SJSA1 (cell line): ENCODE results near the gene PARPBP. TPM values are rescaled to one million over a fixed set of nuclear protein-coding genes. Genes with fewer than 3 reads are reported as not detected.
"Not testable (repeated sequence)": the region's sequence is repeated elsewhere in the genome, so short reads cannot be mapped to it uniquely, and the experiment has no call there.

Source experiments
- DNase-seq, 2 experiments: peaks; one replicate each; pipeline ENCODE4 v3.0.0-alpha.2; 2015 to 2020; ENCODE audit warnings: low spot score in 2 of 2, low read depth in 1 of 2
- H3K27ac ChIP-seq: fragments of 250-450 bp; sonication (Bioruptor Pico); 2 replicates; pipeline ENCODE4 v1.5.1; 2020; ENCODE audit warnings: mild to moderate bottlenecking, moderate library complexity
- H3K27me3 ChIP-seq: fragments of 250-450 bp; sonication (Bioruptor Pico); replicated peaks from 2 replicates; pipeline ENCODE4 v1.5.1; 2020; ENCODE audit warnings: mild to moderate bottlenecking, moderate library complexity
- H3K36me3 ChIP-seq: fragments of 250-450 bp; sonication (Bioruptor Pico); 2 replicates; pipeline ENCODE4 v1.5.1; 2020; ENCODE audit warnings: mild to moderate bottlenecking
- H3K4me1 ChIP-seq: fragments of 250-450 bp; sonication (Bioruptor Pico); replicated peaks from 2 replicates; pipeline ENCODE4 v1.6.1; 2021; ENCODE audit warnings: mild to moderate bottlenecking
- H3K4me3 ChIP-seq: fragments of 250-450 bp; sonication (Bioruptor Pico); 2 replicates; pipeline ENCODE4 v1.5.1; 2020; ENCODE audit warnings: mild to moderate bottlenecking
- H3K9me3 ChIP-seq: fragments of 250-450 bp; sonication (Bioruptor Pico); replicated peaks from 2 replicates; pipeline ENCODE4 v1.5.1; 2020; ENCODE audit warnings: mild to moderate bottlenecking
- total RNA-seq: library from RNA; depleted of rRNA; stranded (reverse); fragments of >200 nt; shearing (Covaris generic); gene quantifications from 2 replicates; pipeline ENCODE4 v1.2.3, GENCODE V29; 2014

PARPBP gene
- total RNA-seq, 1 experiment from 2014 or later, result 38.5 TPM

DNA sequence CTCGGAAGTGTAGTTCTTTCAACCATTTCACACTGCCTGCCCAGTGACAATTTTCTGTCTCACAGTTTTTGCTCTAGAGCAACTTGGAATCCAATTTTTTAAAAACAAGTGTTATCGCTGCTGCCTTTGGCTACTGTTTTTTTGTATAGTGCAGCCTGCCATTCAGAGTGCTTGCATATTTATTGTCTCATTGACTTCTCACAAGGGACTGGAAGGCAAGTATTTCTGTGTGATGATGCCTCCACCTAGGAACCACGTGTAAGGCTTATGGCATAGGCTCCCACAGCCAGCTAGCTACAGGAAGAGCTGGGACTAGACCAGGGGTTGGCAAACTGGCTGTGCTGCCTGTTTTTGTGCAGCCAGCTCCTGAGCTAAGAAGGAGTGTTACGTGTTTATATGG, 903 bp downstream of the PARPBP start:
- H3K4me3 ChIP-seq, result peak overlapping the region; percentile 70
- H3K4me1 ChIP-seq, result peaks cover 15% of the 10 kb centered on the region
- no peaks in the 10 kb centered on the region for H3K27me3 ChIP-seq
- H3K27ac ChIP-seq, result peak overlapping the region; percentile 72
- peak in 1 of 2 experiments; percentile 19 for DNase-seq
- H3K36me3 ChIP-seq, result peaks cover 47% of the 10 kb centered on the region
- no peaks in the 10 kb centered on the region for H3K9me3 ChIP-seq

DNA sequence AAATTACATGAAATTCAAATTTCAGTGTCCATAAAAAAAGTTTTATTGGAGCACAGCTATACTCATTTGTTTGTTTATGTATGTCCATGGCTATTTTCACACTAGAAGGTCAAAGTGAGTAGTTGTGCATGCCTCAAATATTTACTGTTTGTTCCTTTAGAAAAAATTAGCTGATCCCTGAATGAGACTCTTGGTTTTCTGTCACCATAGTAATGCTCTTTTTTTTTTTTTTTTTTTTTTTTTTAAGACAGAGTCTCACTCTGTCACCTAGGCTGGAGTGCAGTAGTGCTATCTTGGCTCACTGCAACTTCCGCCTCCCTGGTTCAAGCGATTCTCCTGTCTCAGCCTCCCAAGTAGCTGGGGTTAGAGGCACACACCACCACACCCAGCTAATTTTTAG, 1.3 kb downstream of the PARPBP start:
- Histone ChIP-seq H3K36me3 (peaks cover 47% of the 10 kb centered on the region), H3K27ac (peak overlapping the region; percentile 72; the same call in 1 of the 2 replicates), H3K4me1 (peaks cover 15% of the 10 kb centered on the region), H3K4me3 (peak overlapping the region; percentile 70)
- H3K9me3 ChIP-seq, H3K27me3 ChIP-seq: not testable (repeated sequence)
- peak in 1 of 2 experiments; percentile 1 for DNase-seq

- not testable (repeated sequence) for DNase-seq, H3K27ac ChIP-seq, H3K27me3 ChIP-seq, H3K4me3 ChIP-seq, H3K4me1 ChIP-seq, H3K9me3 ChIP-seq
- H3K36me3 ChIP-seq, result peaks cover 23% of the 10 kb centered on the region
Observed at GRCh38 chr12:102130720-102131119, 10.7 kb downstream of the PARPBP start.

DNA sequence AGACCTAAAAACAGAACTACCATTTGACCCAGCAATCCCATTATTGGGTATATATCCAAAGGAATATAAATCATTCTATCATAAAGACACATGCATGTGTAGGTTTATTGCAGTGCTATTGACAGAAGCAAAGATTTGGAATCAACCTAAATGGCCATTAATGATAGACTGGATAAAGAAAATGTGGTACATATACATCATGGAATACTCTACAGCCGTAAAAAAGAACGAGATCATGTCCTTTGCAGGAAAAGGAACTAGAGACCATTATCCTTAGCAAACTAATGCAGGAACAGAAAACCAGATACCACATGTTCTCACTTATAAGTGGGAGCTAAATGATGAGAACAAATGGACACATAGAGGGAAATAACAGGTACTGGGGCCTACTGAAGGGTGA, 11.5 kb downstream of the PARPBP start:
- H3K4me3 ChIP-seq, DNase-seq, H3K27ac ChIP-seq, H3K4me1 ChIP-seq, H3K27me3 ChIP-seq, H3K9me3 ChIP-seq: not testable (repeated sequence)
- H3K36me3 ChIP-seq, result peaks cover 16% of the 10 kb centered on the region

- H3K9me3 ChIP-seq, H3K27ac ChIP-seq, H3K27me3 ChIP-seq, H3K4me1 ChIP-seq, H3K4me3 ChIP-seq, H3K36me3 ChIP-seq, DNase-seq: not testable (repeated sequence)
Observed at GRCh38 chr12:102137619-102138018, 17.6 kb downstream of the PARPBP start.

DNA sequence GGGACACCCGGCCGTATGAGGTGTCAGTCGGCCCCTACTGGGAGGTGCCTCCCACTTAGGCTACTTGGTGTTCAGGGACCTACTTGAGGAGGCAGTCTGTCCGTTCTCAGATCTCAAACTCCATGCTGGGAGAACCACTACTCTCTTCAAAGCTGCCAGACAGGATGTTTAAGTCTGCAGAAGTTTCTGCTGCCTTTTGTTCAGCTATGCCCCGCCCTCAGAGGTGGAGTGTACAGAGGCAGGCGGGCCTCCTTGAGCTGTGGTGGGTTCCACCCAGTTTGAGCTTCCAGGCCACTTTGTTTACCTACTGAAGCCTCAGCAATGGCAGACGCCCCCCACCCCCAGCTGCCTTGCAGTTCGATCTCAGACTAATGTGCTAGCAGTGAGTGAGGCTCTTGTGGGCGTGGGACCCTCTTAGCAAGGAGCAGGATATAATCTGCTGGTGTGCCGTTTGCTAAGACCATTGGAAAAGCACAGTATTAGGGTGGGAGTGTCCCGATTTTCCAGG, 22.9 kb downstream of the PARPBP start:
- not testable (repeated sequence) for H3K9me3 ChIP-seq, H3K4me1 ChIP-seq, H3K27me3 ChIP-seq, DNase-seq, H3K4me3 ChIP-seq, H3K27ac ChIP-seq
- H3K36me3 ChIP-seq, result peaks cover 15% of the 10 kb centered on the region

GRCh38 chr12:102144221-102144620, 24.2 kb downstream of the PARPBP start:
- Histone ChIP-seq H3K27ac (no peak overlapping the region), H3K36me3 (peaks cover 13% of the 10 kb centered on the region), H3K27me3 (no peaks in the 10 kb centered on the region), H3K4me3 (no peak overlapping the region), H3K4me1 (no peaks in the 10 kb centered on the region), H3K9me3 (no peaks in the 10 kb centered on the region)
- DNase-seq, result no peak

DNA sequence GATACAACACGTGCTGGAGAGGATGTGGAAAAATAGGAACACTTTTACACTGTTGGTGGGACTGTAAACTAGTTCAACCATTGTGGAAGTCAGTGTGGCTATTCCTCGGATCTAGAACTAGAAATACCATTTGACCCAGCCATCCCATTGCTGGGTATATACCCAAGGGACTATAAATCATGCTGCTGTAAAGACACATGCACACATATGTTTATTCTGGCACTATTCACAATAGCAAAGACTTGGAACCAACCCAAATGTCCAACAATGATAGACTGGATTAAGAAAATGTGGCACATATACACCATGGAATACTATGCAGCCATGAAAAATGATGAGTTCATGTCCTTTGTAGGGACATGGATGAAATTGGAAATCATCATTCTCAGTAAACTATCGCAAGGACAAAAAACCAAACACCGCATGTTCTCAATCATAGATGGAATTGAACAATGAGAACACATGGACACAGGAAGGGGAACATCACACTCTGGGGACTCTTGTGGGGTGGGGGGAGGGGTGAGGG, 27.1 kb downstream of the PARPBP start:
- not testable (repeated sequence) for H3K9me3 ChIP-seq, H3K27me3 ChIP-seq, H3K27ac ChIP-seq, H3K4me1 ChIP-seq, H3K4me3 ChIP-seq, DNase-seq
- H3K36me3 ChIP-seq, result peaks cover 13% of the 10 kb centered on the region

- H3K27me3 ChIP-seq, DNase-seq, H3K27ac ChIP-seq, H3K9me3 ChIP-seq, H3K4me1 ChIP-seq, H3K4me3 ChIP-seq: not testable (repeated sequence)
- H3K36me3 ChIP-seq, result peaks cover 13% of the 10 kb centered on the region; the same call in 1 of the 2 replicates
Observed at GRCh38 chr12:102155206-102155605, 35.2 kb downstream of the PARPBP start.

DNA sequence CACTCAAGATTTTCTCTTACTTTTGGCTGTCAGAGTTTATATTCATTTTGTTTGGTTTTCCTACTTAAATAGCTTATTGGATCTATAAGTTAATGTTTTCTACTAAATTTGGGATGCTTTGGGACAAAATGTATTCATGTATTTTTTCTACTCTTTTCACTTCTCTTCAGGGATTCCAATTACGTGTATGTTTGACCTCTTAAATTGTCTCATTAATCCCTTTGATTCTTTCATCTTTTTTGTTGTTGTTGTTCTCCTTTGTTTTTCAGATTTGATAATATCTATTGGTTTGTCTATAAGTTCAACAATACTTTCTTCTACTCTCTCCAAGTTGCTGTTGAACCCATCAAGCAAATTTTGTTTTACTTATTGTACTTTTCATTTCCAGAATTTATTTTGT, 43.4 kb downstream of the PARPBP start:
- H3K4me3 ChIP-seq, result no peak overlapping the region
- H3K9me3 ChIP-seq, result no peaks in the 10 kb centered on the region
- no peaks in the 10 kb centered on the region for H3K36me3 ChIP-seq
- no peak for DNase-seq
- H3K27ac ChIP-seq, result no peak overlapping the region
- H3K27me3 ChIP-seq, result no peaks in the 10 kb centered on the region
- no peaks in the 10 kb centered on the region for H3K4me1 ChIP-seq

DNA sequence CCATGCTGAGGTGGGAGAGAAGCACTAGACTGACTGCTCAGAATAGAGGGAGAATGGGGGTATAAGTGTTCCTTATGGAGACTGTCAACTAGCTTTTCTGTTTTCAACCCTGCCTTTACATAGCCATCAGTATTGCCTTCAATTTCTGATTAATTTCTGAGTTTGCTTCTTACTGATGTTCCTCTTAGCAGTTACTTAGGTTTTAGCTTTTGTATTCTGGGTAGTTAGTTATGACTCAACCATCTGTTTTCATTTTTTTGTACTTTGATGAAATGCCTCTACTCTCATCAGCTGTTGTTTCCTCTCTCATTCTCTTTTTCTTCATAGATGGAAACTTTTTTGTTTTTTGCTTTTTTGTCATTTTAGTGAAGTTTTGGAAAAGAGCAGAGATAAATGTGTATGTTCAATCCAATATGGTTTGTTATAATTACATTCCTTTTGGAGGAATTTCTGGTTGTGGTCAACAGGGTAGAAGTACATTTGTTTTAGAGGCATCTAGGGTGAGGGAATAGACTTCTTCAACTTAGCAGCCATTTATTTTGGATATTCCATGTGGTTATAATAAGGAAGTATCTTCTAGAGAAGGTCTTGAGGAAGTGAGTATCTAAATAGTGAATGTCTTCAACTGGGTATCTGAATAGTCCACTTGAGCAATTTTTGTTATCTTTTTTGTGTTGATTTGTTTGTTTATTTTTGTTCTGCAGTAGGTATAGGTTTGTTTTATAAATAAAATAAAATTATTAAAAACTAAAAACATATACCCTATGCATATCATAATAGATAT, 48.0 kb downstream of the PARPBP start:
- no peak for DNase-seq
- no peaks in the 10 kb centered on the region for H3K9me3 ChIP-seq
- H3K27ac ChIP-seq, result no peak overlapping the region
- H3K4me1 ChIP-seq, result peaks cover 4% of the 10 kb centered on the region
- no peaks in the 10 kb centered on the region for H3K27me3 ChIP-seq
- H3K36me3 ChIP-seq, result peaks cover 5% of the 10 kb centered on the region; the same call in 1 of the 2 replicates
- H3K4me3 ChIP-seq, result no peak overlapping the region

DNA sequence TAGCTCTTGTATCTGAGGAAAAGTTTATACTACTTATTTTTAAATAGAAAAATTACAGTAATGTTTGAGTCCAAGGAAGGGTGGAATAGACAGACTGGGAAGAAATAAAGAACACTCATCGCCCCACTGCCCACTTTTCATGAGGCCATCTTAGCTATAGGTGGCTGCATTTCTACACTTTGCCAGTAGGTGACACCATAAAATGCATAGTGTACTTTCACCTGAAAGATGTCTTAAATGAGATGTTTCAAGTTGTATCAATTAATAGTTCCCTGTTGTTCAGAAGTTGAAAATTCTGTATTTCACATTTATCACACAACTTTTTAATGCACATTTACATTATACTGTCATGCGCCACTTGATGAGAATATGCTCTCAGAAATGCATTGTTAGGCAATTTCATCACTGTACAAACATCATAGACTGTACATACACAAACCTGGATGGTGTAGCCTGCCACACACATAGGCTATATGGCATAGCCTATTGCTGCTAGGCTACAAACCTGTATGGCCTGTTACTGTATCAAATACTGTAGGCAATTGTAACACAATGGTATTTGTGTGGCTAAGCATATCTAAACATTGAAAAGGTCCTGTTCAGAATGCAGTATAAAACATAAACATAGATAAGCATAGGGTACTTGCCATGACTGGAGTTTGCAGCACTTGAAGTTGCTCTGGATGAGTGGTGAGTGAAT, 50.1 kb downstream of the PARPBP start:
- H3K36me3 ChIP-seq, result peaks cover 5% of the 10 kb centered on the region; the same call in 1 of the 2 replicates
- no peak overlapping the region for H3K4me3 ChIP-seq
- no peak overlapping the region for H3K27ac ChIP-seq
- H3K9me3 ChIP-seq, result no peaks in the 10 kb centered on the region
- H3K4me1 ChIP-seq, result peaks cover 4% of the 10 kb centered on the region
- H3K27me3 ChIP-seq, result no peaks in the 10 kb centered on the region
- DNase-seq, result peak in 1 of 2 experiments; percentile 10

DNA sequence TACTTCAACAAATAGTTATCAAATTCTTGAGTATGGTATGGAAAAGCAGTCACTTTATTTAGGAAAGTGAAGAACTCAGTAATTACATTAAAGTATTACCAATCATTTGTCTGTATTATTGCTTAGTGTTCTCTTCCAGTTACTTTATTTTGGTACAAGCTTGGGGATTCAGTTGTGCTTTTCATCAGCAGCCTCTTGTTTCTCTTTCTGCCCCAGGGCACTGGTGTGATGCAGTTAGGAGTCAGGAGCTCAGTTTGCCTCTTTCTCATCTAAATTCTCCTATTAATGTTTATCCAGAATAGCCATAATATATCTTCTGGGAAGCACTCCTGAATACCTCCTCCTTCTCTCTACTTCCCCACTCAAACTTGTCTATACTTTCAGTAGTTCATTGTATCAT, 52.0 kb downstream of the PARPBP start:
- no peak for DNase-seq
- peaks cover 5% of the 10 kb centered on the region; the same call in 1 of the 2 replicates for H3K36me3 ChIP-seq

DNA sequence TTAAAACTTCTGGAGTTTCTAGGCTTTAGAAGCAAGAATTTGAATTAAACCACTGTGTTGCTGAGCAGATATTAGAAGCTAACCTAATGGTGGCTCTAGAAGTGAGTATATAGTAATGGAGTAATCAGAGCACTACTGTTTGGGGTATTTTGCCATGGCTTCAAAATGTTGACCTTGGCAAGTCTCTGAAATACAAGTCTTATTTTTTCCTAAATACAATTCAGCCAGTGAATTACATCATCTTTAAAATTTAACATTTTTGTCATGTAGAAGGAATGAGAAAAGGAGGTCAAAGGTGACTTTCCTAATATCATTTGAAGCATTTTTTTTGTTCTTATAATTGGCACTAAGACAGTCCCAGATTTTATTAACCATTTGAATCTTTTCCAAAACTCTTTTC, 52.5 kb downstream of the PARPBP start:
- Histone ChIP-seq H3K27me3 (no peaks in the 10 kb centered on the region), H3K36me3 (peaks cover 5% of the 10 kb centered on the region; the same call in 1 of the 2 replicates), H3K4me1 (peaks cover 4% of the 10 kb centered on the region), H3K4me3 (no peak overlapping the region), H3K9me3 (no peaks in the 10 kb centered on the region), H3K27ac (no peak overlapping the region)
- no peak for DNase-seq

More for the DNA sequence above, 52.0 kb downstream of the PARPBP start:
- peaks cover 4% of the 10 kb centered on the region for H3K4me1 ChIP-seq
- H3K27me3 ChIP-seq, result no peaks in the 10 kb centered on the region
- H3K4me3 ChIP-seq, result no peak overlapping the region
- no peaks in the 10 kb centered on the region for H3K9me3 ChIP-seq
- no peak overlapping the region for H3K27ac ChIP-seq
